Motor neuron (in vitro differentiated cells): ENCODE data around the gene MPZL2. TPM values are rescaled to one million over a fixed set of nuclear protein-coding genes. Genes with fewer than 3 reads are reported as not detected.
A peak's percentile ranks its signal among the peaks of the same experiment; 100 is the strongest.

Experiments used
- ATAC-seq, 8 experiments: fragments of 200-7000 bp; cut with Tn5 transposase; replicated peaks in 6 of 8; 2 replicates each; pipeline ENCODE4 v1.8.0; 2021; ENCODE audit warnings: mild to moderate bottlenecking in 8 of 8, moderate library complexity in 8 of 8
- H3K27ac ChIP-seq, 2 donors: fragments of 250-450 bp; sonication (Bioruptor Pico); 2 replicates each; pipeline ENCODE4 v1.9.0; 2021; ENCODE audit warnings: antibody characterized with exemption in 2 of 2, mild to moderate bottlenecking in 2 of 2, moderate library complexity in 1 of 2
- H3K4me1 ChIP-seq, 2 donors: fragments of 250-450 bp; sonication (Bioruptor Pico); replicated peaks in 1 of 2; 2 replicates each; pipeline ENCODE4 v1.6.1; 2021; ENCODE audit warnings: antibody characterized with exemption in 2 of 2, mild to moderate bottlenecking in 2 of 2, moderate library complexity in 1 of 2
- H3K4me3 ChIP-seq, 5 donors: fragments of 250-450 bp; sonication (Bioruptor Pico); 2 replicates each; pipeline ENCODE4 v1.9.0; 2021; ENCODE audit warnings: antibody characterized with exemption in 5 of 5, mild to moderate bottlenecking in 5 of 5, moderate library complexity in 4 of 5
- WGBS, 10 experiments: fragments of 450-650 bp; shearing (Covaris generic); methylation state at CpG; one replicate each; pipeline ENCODE4 v1.0.0; 2022; 5-methylcytosine and 5-hydroxymethylcytosine counted together
- in situ Hi-C, 9 experiments: fragments of 400-800 bp; cut with MboI; loops; one replicate each; pipeline ENCODE4 v1.15.0; 2021; ENCODE audit warnings: low sequenced_read_pairs in 9 of 9, low pct_unique_long_range_greater_than_20kb in 2 of 9; ENCODE audit not compliant: unreplicated experiment in 9 of 9
- total RNA-seq, 8 experiments: library from RNA; unstranded; fragments of 300-600 nt; gene quantifications; 2 replicates each; pipeline versions ENCODE4 v1.2.3 to v1.2.4, GENCODE V29; 2022

MPZL2 gene
- total RNA-seq, 8 experiments from 2014 or later: 0.29 to 51.4 (median 1.0) TPM; not detected in 2

GRCh38 chr11:118209033-118209432 is 55.1 kb downstream of the MPZL2 start:
- WGBS, 10 experiments: 17 to 96% (median 60%) methylated on average over 1 to 3 of the region's 3 CpGs; no CpG with 5 or more reads in 1 of the 10 experiments
- in situ Hi-C loops: loop anchor here in 1 of 9 experiments (10.0 kb wide), 1 partner anchor 146 kb away; the partner anchor contains the start of gene UBE4A
- H3K27ac ChIP-seq: no peak overlapping the region

GRCh38 chr11:118207079-118207478 is 57.0 kb downstream of the MPZL2 start:
- in situ Hi-C loops: loop anchor here in 1 of 9 experiments (10.0 kb wide), 1 partner anchor 148 kb away; the partner anchor contains the start of gene UBE4A
- Histone ChIP-seq H3K27ac (no peak overlapping the region), H3K4me1 (no peaks in the 10 kb centered on the region), H3K4me3 (no peak overlapping the region)
- ATAC-seq: no peak
- WGBS, 10 experiments: 20 to 88% (median 59%) methylated on average over 1 to 2 of the region's 2 CpGs; no CpG with 5 or more reads in 2 of the 10 experiments

More at GRCh38 chr11:118209033-118209432, 55.1 kb downstream of the MPZL2 start:
- Histone ChIP-seq H3K4me3 (no peak overlapping the region), H3K4me1 (no peaks in the 10 kb centered on the region)
- no peak for ATAC-seq

GRCh38 chr11:118206391-118207031 is 57.6 kb downstream of the MPZL2 start:
- H3K4me3 ChIP-seq: no peak overlapping the region
- H3K27ac ChIP-seq: no peak overlapping the region
- WGBS, 10 experiments: 17 to 86% (median 60%) methylated on average over 1 of the region's 1 CpG; no CpG with 5 or more reads in 5 of the 10 experiments
- in situ Hi-C loops: loop anchor here in 1 of 9 experiments (10.0 kb wide), 1 partner anchor 148 kb away; the partner anchor contains the start of gene UBE4A
- ATAC-seq: peak in 1 of 8 experiments; percentile 51
- no peaks in the 10 kb centered on the region for H3K4me1 ChIP-seq

- in situ Hi-C loops: loop anchor here in 1 of 9 experiments (10.0 kb wide), 1 partner anchor 149 kb away; the partner anchor contains the start of gene UBE4A
- no peak overlapping the region for H3K27ac ChIP-seq
- no peak for ATAC-seq
- H3K4me3 ChIP-seq: no peak overlapping the region
- H3K4me1 ChIP-seq: no peaks in the 10 kb centered on the region
- WGBS, 10 experiments: 56 to 100% (median 84%) methylated on average over 1 to 9 of the region's 9 CpGs
Measured at GRCh38 chr11:118205606-118206378, 58.3 kb downstream of the MPZL2 start.

Other genes with a start within 250 kb of the MPZL2 start
- 1 to 10 TPM in 3 of 8 experiments, under 1 TPM in 4, not detected in 1; 0.13 to 5.2 (median 0.88) TPM for gene TMPRSS4, start 187.2 kb downstream of the MPZL2 start, total RNA-seq
- under 1 TPM in 5 of 8 experiments, not detected in 3; 0.09 to 0.52 (median 0.17) TPM for gene SMIM35, start 177.3 kb downstream of the MPZL2 start, total RNA-seq
- gene SCN4B, start 111.5 kb downstream of the MPZL2 start, total RNA-seq: 1 to 10 TPM in 3 of 8 experiments, under 1 TPM in 5; 0.37 to 8.6 (median 0.93) TPM
- gene SCN2B, start 87.7 kb downstream of the MPZL2 start, total RNA-seq: 1 to 10 TPM in 1 of 8 experiments, under 1 TPM in 7; 0.08 to 3.4 (median 0.22) TPM
- gene JAML, start 39.3 kb downstream of the MPZL2 start, total RNA-seq: 1 to 10 TPM in 5 of 8 experiments, under 1 TPM in 2, not detected in 1; 0.13 to 3.1 (median 1.4) TPM
- gene MPZL3, start 11.9 kb downstream of the MPZL2 start, total RNA-seq: 1 to 10 TPM in 3 of 8 experiments, under 1 TPM in 3, not detected in 2; 0.08 to 6.2 (median 0.75) TPM
- 1 to 10 TPM in 1 of 8 experiments, under 1 TPM in 3, not detected in 4; 0.17 to 1.2 (median 0.43) TPM for gene CD3E, start 40.4 kb upstream of the MPZL2 start, total RNA-seq
- not detected for gene CD3D, start 78.4 kb upstream of the MPZL2 start, total RNA-seq
- gene CD3G, start 80.0 kb upstream of the MPZL2 start, total RNA-seq: under 1 TPM in 3 of 8 experiments, not detected in 5; 0.24 to 0.71 (median 0.52) TPM
- gene UBE4A, start 95.3 kb upstream of the MPZL2 start, total RNA-seq: 10 to 100 TPM; 25.3 to 57.3 (median 39.1) TPM
- 100 to 1,000 TPM; 145 to 207 (median 182) TPM for gene ATP5MG, start 137.3 kb upstream of the MPZL2 start, total RNA-seq
- gene KMT2A, start 172.2 kb upstream of the MPZL2 start, total RNA-seq: 10 to 100 TPM; 23.2 to 70.5 (median 47.6) TPM